K562 (cell line): ENCODE data around the gene CD46. TPM values are rescaled to one million over a fixed set of nuclear protein-coding genes. Genes with fewer than 3 reads are reported as not detected.

Source experiments
- ATAC-seq: fragments of 200-7000 bp; cut with Tn5 transposase; 3 replicates; pipeline ENCODE4 v1.9.1; 2020; ENCODE audit warnings: moderate library complexity
- BruUV-seq: library from RNA; stranded (reverse); fragments of 400-500 nt; replicated peaks from 2 replicates; lab custom pipeline; 2021; lab: Mats Ljungman, UMichigan
- CTCF ChIA-PET: fragments of 300-600 bp; formaldehyde crosslinking; extraction: SDS; loops from one replicate; lab custom pipeline; 2021; ENCODE audit warnings: low intra/inter-chr PET ratio; lab: Yijun Ruan, JAX
- POLR2A ChIA-PET: fragments of 300-600, 350-650 bp; sonication (Branson Sonifier 250); formaldehyde crosslinking; extraction: SDS; loops from one replicate; lab custom pipeline; 2021; ENCODE audit warnings: antibody characterized with exemption, inconsistent platforms; lab: Yijun Ruan, JAX
- DNase-seq, 4 experiments: peaks; one replicate each; pipeline versions ENCODE4 v3.0.0 to v3.0.0-alpha.2; 2011 to 2018; ENCODE audit warnings: low spot score in 3 of 4, mixed read lengths in 3 of 4; ENCODE audit errors: extremely low read depth in 1 of 4
- FAIRE-seq: peaks from 2 replicates; lab custom pipeline; 2011; peaks lifted over from hg19 to GRCh38; lab: Jason Lieb, UNC
- H2AFZ ChIP-seq: 2 replicates; pipeline ENCODE4 v1.6.0; 2011; ENCODE audit warnings: low read depth, low read length, control low read depth, inconsistent platforms
- H3K27ac ChIP-seq: fragments of 200-600 bp; 3 replicates; pipeline ENCODE4 v1.8.0; 2011; ENCODE audit warnings: low read depth, mild to moderate bottlenecking, control low read depth, inconsistent platforms, low read length, moderate library complexity, mixed read lengths; ENCODE audit errors: extremely low read depth
- H3K27me3 ChIP-seq, 2 experiments: fragments of 300-600 bp in 1 of 2; 2 replicates in 1 of 2; 3 replicates in 1 of 2; pipeline versions ENCODE4 v1.6.0 to v1.8.0; 2011; ENCODE audit warnings: inconsistent platforms in 2 of 2, low read length in 2 of 2, mild to moderate bottlenecking in 1 of 2, mixed read lengths in 1 of 2, moderate library complexity in 1 of 2; ENCODE audit not compliant: control insufficient read depth in 2 of 2, insufficient read depth in 2 of 2
- H3K36me3 ChIP-seq: fragments of 300-600 bp; 3 replicates; pipeline ENCODE4 v1.8.0; 2011; ENCODE audit warnings: mild to moderate bottlenecking, low read length, inconsistent platforms; ENCODE audit not compliant: control insufficient read depth, insufficient read depth
- H3K4me1 ChIP-seq, 2 experiments: fragments of 200-600 bp in 1 of 2; replicated peaks in 1 of 2; 2 replicates in 1 of 2; 3 replicates in 1 of 2; pipeline versions ENCODE4 v1.5.1 to v1.8.0; 2011; ENCODE audit warnings: inconsistent platforms in 2 of 2, low read length in 2 of 2, mild to moderate bottlenecking in 1 of 2, mixed read lengths in 1 of 2, moderate library complexity in 1 of 2; ENCODE audit not compliant: control insufficient read depth in 2 of 2, insufficient read depth in 2 of 2
- H3K4me2 ChIP-seq: 2 replicates; pipeline ENCODE4 v1.6.1; 2011; ENCODE audit warnings: low read length, control low read depth, inconsistent platforms, mixed read lengths; ENCODE audit not compliant: insufficient read depth
- H3K4me3 ChIP-seq: fragments of 200-600 bp; sonication (generic), shearing (Covaris generic); 2 replicates; pipeline ENCODE4 v1.5.1; 2016; ENCODE audit warnings: control low read depth, inconsistent platforms
- H3K79me2 ChIP-seq: fragments of 200-600 bp; 3 replicates; pipeline ENCODE4 v1.8.0; 2011; ENCODE audit warnings: low read length, inconsistent platforms; ENCODE audit not compliant: control insufficient read depth, insufficient read depth
- H3K9ac ChIP-seq, 2 experiments: 2 replicates each; pipeline versions ENCODE4 v1.6.0 to v1.6.1; 2011; ENCODE audit warnings: low read depth in 2 of 2, low read length in 2 of 2, control low read depth in 1 of 2, inconsistent platforms in 1 of 2, mild to moderate bottlenecking in 1 of 2, mixed read lengths in 1 of 2; ENCODE audit not compliant: insufficient read depth in 1 of 2
- H3K9me1 ChIP-seq: one replicate; pipeline ENCODE4 v1.6.0; 2011; ENCODE audit warnings: inconsistent platforms, mild to moderate bottlenecking, low read length, moderate library complexity; ENCODE audit not compliant: control insufficient read depth, insufficient read depth
- H3K9me3 ChIP-seq: replicated peaks from 2 replicates; pipeline ENCODE4 v1.5.1; 2011; ENCODE audit warnings: low read depth, low read length, inconsistent platforms; ENCODE audit not compliant: control insufficient read depth, insufficient read depth
- H4K20me1 ChIP-seq: replicated peaks from 2 replicates; pipeline ENCODE4 v1.6.1; 2011; ENCODE audit warnings: low read length, inconsistent platforms, mixed read lengths; ENCODE audit not compliant: control insufficient read depth, insufficient read depth
- BRCA1 ChIP-seq, 2 experiments: fragments of 450-650 bp in 1 of 2; sonication (generic) in 1 of 2; formaldehyde crosslinking in 1 of 2; IDR thresholded peaks; 2 replicates each; pipeline versions ENCODE4 v1.5.0 to v1.6.1; 2017 to 2020; ENCODE audit warnings: mild to moderate bottlenecking in 1 of 2, missing genetic modification reagents in 1 of 2
- ETS1 ChIP-seq: conservative IDR thresholded peaks from 2 replicates; pipeline ENCODE4 v1.6.1; 2011; ENCODE audit warnings: low read depth, mild to moderate bottlenecking, low read length; ENCODE audit not compliant: control insufficient read depth
- FOXJ2 ChIP-seq: fragments of 200-800 bp; sonication (Bioruptor generic); IDR thresholded peaks from 2 replicates; pipeline ENCODE4 v1.6.1; 2016; ENCODE audit warnings: missing genetic modification characterization, missing compliant biosample characterization
- L3MBTL2 ChIP-seq: fragments of 450-650 bp; IDR thresholded peaks from 2 replicates; pipeline ENCODE4 v1.6.1; 2016; ENCODE audit warnings: mild to moderate bottlenecking, moderate library complexity
- MITF ChIP-seq: IDR thresholded peaks from 2 replicates; pipeline ENCODE4 v1.6.1; 2014; ENCODE audit warnings: antibody characterized with exemption
- MTA2 ChIP-seq: fragments of 450-650 bp; IDR thresholded peaks from 2 replicates; pipeline ENCODE4 v1.6.1; 2016; ENCODE audit warnings: low read depth
- PHB ChIP-seq: fragments of 250-450 bp; sonication (Bioruptor Pico); IDR thresholded peaks from 2 replicates; pipeline ENCODE4 v1.5.0; 2021
- PHF21A ChIP-seq: fragments of 450-650 bp; IDR thresholded peaks from 2 replicates; pipeline ENCODE4 v1.6.1; 2017; ENCODE audit warnings: low read depth, borderline replicate concordance
- RNF219 ChIP-seq: fragments of 250-450 bp; sonication (Bioruptor Pico); IDR thresholded peaks from 2 replicates; pipeline ENCODE4 v1.5.0; 2022; ENCODE audit warnings: mild to moderate bottlenecking
- STAT5A ChIP-seq: IDR thresholded peaks from 2 replicates; pipeline ENCODE4 v1.6.1; 2012; ENCODE audit warnings: low read length, inconsistent platforms, borderline replicate concordance
- ZNF140 ChIP-seq: fragments of 250-450 bp; sonication (Bioruptor Pico); IDR thresholded peaks from 2 replicates; pipeline ENCODE4 v1.8.0; 2021; ENCODE audit warnings: moderate library complexity, mild to moderate bottlenecking, inconsistent platforms
- ZNF79 ChIP-seq: fragments of 250-450 bp; sonication (Bioruptor Pico); IDR thresholded peaks from 2 replicates; pipeline ENCODE4 v1.4.0; 2020; ENCODE audit warnings: low read depth, mild to moderate bottlenecking, moderate library complexity
- WGBS: fragments of 100-300 bp; shearing (Covaris generic); methylation state at CpG from one replicate; pipeline ENCODE4 v1.1.6; 2016; ENCODE audit warnings: low coverage, mixed read lengths; ENCODE audit not compliant: insufficient coverage; ENCODE audit errors: missing lambda C conversion rate; 5-methylcytosine and 5-hydroxymethylcytosine counted together
- in situ Hi-C: fragments of 300-500 bp; cut with MboI; formaldehyde crosslinking; loops from 4 replicates; pipeline ENCODE4 v1.15.0; 2018; ENCODE audit warnings: inconsistent platforms, mixed read lengths
- intact Hi-C: fragments of 100-400 bp; cut with micrococcal nuclease; formaldehyde crosslinking; loops from 2 replicates; pipeline ENCODE4 v1.14.2; 2022
- polyA plus RNA-seq, 8 experiments: library from polyadenylated mRNA; depleted of rRNA in 4 of 8; stranded (reverse) in 5 of 8; unstranded in 3 of 8; fragments of >200 nt; fragmentation: Nextera tagmentation in 2 of 8; fragmentation: Illumina TruSeq in 1 of 8; extraction: Ambion mirVana in 2 of 8; extraction: Trizol in 1 of 8; gene quantifications; 2 replicates each; pipeline versions ENCODE4 v1.2.1 to v1.2.3, GENCODE V29; 2011 to 2014; ENCODE audit warnings: inconsistent platforms in 1 of 8, missing spikeins in 1 of 8
- total RNA-seq, 7 experiments: library from RNA; depleted of rRNA in 6 of 7; stranded (reverse); fragments of >200 nt in 6 of 7; fragmentation: Illumina TruSeq in 2 of 7; extraction: Trizol in 2 of 7; gene quantifications; 2 replicates each; pipeline versions ENCODE4 v1.2.1 to v1.2.3, GENCODE V29; 2011 to 2021; ENCODE audit warnings: low replicate concordance in 1 of 7

Gene CD46
- total and polyA plus RNA-seq, 9 of the 15 experiments (the other 6 are each of a cell fraction or from before 2014, with no cell fraction given): 87.9 to 374 (median 156) TPM

- DNase-seq (no peak), FAIRE-seq (no peak), ATAC-seq (no peak)
- CTCF ChIA-PET: no interaction called here
- 63% methylated on average over 12 of the region's 12 CpGs for WGBS
- Histone ChIP-seq H3K4me2 (no peak overlapping the region), H3K27me3 (no peaks in the 10 kb centered on the region), H4K20me1 (no peaks in the 10 kb centered on the region), H3K79me2 (no peaks in the 10 kb centered on the region), H3K9me3 (no peaks in the 10 kb centered on the region), H3K36me3 (peaks cover 31% of the 10 kb centered on the region; the same call in 2 of the 3 replicates), H2AFZ (no peak overlapping the region), H3K9ac (no peak overlapping the region), H3K9me1 (no peaks in the 10 kb centered on the region), H3K4me3 (no peak overlapping the region), H3K4me1 (peaks cover 9 to 26% of the 10 kb centered on the region in 2 experiments), H3K27ac (no peak overlapping the region)
- in situ Hi-C loops (no loop called here), intact Hi-C loops (no loop called here)
- no TSS peak for BruUV-seq
- TF ChIP-seq MITF: no peak
- POLR2A ChIA-PET: no interaction called here
These were observed 50.0 kb downstream of the CD46 start for GRCh38 chr1:207801819-207802218.

- FAIRE-seq (no peak), DNase-seq (no peak), ATAC-seq (no peak)
- Histone ChIP-seq H4K20me1 (no peaks in the 10 kb centered on the region), H3K9me1 (no peaks in the 10 kb centered on the region), H3K79me2 (no peaks in the 10 kb centered on the region), H3K9ac (no peak overlapping the region), H3K9me3 (no peaks in the 10 kb centered on the region), H3K4me2 (no peak overlapping the region), H2AFZ (no peak overlapping the region), H3K27ac (no peak overlapping the region), H3K36me3 (peaks cover 29% of the 10 kb centered on the region; the same call in 2 of the 3 replicates), H3K27me3 (no peaks in the 10 kb centered on the region), H3K4me3 (no peak overlapping the region), H3K4me1 (peaks cover 25 to 41% of the 10 kb centered on the region in 2 experiments)
- 76% methylated on average over 9 of the region's 9 CpGs for WGBS
- ChIA-PET POLR2A (interaction anchor here (0.7 to 1.2 kb wide), 2 partner anchors 9 to 14 kb away, joined by 3 read pairs; no protein-coding TSS in a partner anchor), CTCF (no interaction called here)
- no TSS peak for BruUV-seq
- intact Hi-C loops (no loop called here), in situ Hi-C loops (no loop called here)
- TF ChIP-seq ZNF79 (CRISPR knock-in tag) (no peak), MTA2 (no peak), PHF21A (no peak), L3MBTL2 (no peak), BRCA1 (IDR thresholded peaks at IDR 0.05) (no peak), BRCA1 (CRISPR knock-in tag; IDR thresholded peaks at IDR 0.05) (no peak), RNF219 (CRISPR knock-in tag) (no peak), STAT5A (no peak), FOXJ2 (tag) (no peak), ZNF140 (CRISPR knock-in tag) (no peak), PHB (no peak), ETS1 (no peak)
These were observed 51.8 kb downstream of the CD46 start for GRCh38 chr1:207803678-207804077.
